Stimulated activated naive B cell treated with anti-CD40 and anti-IgM and Interleukin-4, amounts not matched to agents 10 μg/mL and 1 μg/mL and 100 μg/mL, for 72 hours (primary cell): ENCODE results near the gene USP17L27.
A peak's percentile ranks its signal among the peaks of the same experiment; 100 is the strongest.
"Not testable (repeated sequence)": the region's sequence is repeated elsewhere in the genome, so short reads cannot be mapped to it uniquely, and the experiment has no call there.

Experiments used
- ATAC-seq, 2 donors: fragments of 150-1000 bp; cut with Tn5 transposase; replicated peaks; 2 replicates each; pipeline ENCODE4 v1.10.0; 2021; ENCODE audit warnings: moderate library complexity in 1 of 2
- DNase-seq: peaks from one replicate; pipeline ENCODE4 v3.0.0; 2021
- H3K27ac Mint-ChIP-seq: one replicate; pipeline ENCODE4 v1.8.0; 2022; ENCODE audit warnings: mild to moderate bottlenecking, mixed read lengths
- H3K27me3 Mint-ChIP-seq, 2 donors: one replicate each; pipeline ENCODE4 v1.8.0; 2022; ENCODE audit warnings: mixed read lengths in 2 of 2
- H3K36me3 Mint-ChIP-seq, 2 donors: one replicate each; pipeline ENCODE4 v1.8.0; 2022; ENCODE audit warnings: mixed read lengths in 2 of 2, mild to moderate bottlenecking in 1 of 2
- H3K4me1 Mint-ChIP-seq, 2 donors: one replicate each; pipeline ENCODE4 v1.8.0; 2022; ENCODE audit warnings: mixed read lengths in 2 of 2, mild to moderate bottlenecking in 1 of 2
- H3K4me3 Mint-ChIP-seq, 2 donors: one replicate each; pipeline ENCODE4 v1.8.0; 2022; ENCODE audit warnings: mild to moderate bottlenecking in 2 of 2, mixed read lengths in 2 of 2, moderate library complexity in 1 of 2
- H3K9me3 Mint-ChIP-seq, 2 donors: one replicate each; pipeline ENCODE4 v1.8.0; 2022; ENCODE audit warnings: mixed read lengths in 2 of 2, mild to moderate bottlenecking in 1 of 2

Gene USP17L27, protein sequence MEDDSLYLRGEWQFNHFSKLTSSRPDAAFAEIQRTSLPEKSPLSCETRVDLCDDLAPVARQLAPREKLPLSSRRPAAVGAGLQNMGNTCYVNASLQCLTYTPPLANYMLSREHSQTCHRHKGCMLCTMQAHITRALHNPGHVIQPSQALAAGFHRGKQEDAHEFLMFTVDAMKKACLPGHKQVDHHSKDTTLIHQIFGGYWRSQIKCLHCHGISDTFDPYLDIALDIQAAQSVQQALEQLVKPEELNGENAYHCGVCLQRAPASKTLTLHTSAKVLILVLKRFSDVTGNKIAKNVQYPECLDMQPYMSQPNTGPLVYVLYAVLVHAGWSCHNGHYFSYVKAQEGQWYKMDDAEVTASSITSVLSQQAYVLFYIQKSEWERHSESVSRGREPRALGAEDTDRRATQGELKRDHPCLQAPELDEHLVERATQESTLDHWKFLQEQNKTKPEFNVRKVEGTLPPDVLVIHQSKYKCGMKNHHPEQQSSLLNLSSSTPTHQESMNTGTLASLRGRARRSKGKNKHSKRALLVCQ

DNA sequence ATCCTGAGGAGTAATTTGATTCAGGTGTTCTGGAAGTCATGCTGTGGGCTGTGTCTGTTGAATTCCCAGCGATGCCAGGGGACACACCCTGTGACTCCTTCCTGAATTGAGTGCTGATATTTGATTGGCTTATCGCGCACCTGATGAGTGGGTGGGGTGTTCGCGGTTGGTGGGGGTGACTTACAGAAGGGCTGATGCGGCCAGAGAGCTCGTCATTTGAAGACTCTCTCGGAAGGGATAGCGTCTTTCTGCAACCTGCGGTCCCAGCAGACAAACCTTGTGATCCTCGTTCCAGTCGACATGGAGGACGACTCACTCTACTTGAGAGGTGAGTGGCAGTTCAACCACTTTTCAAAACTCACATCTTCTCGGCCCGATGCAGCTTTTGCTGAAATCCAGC, at the start of gene USP17L27:
Gene USP17L27, plus strand, starts transcription at position 301 of the 400 bp plus-strand sequence. Its CDS starts 0 bp downstream, at position 301.
- not testable (repeated sequence) for ATAC-seq, H3K27me3 Mint-ChIP-seq, H3K27ac Mint-ChIP-seq, H3K9me3 Mint-ChIP-seq, H3K4me1 Mint-ChIP-seq, H3K36me3 Mint-ChIP-seq, H3K4me3 Mint-ChIP-seq, DNase-seq

DNA sequence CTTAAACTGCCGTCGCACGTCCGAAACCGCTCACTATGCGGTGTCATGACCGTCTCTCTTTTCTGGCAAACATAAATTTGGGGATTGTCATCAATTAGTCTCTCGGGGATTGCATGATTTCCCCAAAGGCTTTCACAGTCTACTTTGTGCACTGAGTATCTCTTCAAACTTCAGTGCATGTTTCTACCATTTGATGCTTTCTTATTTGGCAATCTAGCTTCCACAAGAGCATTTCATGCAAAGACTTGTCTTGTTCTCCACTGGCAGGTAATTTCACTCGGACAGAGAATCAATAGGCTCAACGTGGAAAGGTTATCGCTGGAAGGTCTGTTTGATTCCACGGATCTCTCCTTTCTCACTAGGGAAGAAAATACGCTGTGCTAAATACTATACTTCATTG, 19.8 kb upstream of the USP17L27 start:
- H3K27me3 Mint-ChIP-seq, H3K4me1 Mint-ChIP-seq, DNase-seq, H3K36me3 Mint-ChIP-seq, H3K9me3 Mint-ChIP-seq, H3K27ac Mint-ChIP-seq, ATAC-seq, H3K4me3 Mint-ChIP-seq: not testable (repeated sequence)

- not testable (repeated sequence) for H3K4me1 Mint-ChIP-seq, H3K27ac Mint-ChIP-seq
Observed at GRCh38 chr4:9324865-9325264, 19.1 kb upstream of the USP17L27 start, which contains the start of gene USP17L24. Gene USP17L24 (plus strand): TSS chr4:9325165. CDS start chr4:9325165, 0 bp downstream.

GRCh38 chr4:9329611-9330010, 14.3 kb upstream of the USP17L27 start, which contains the start of gene USP17L25:
Gene USP17L25 (plus strand): TSS chr4:9329911. CDS start chr4:9329911, 0 bp downstream.
- H3K9me3 Mint-ChIP-seq, H3K27me3 Mint-ChIP-seq, H3K4me1 Mint-ChIP-seq, ATAC-seq, H3K27ac Mint-ChIP-seq, DNase-seq, H3K36me3 Mint-ChIP-seq, H3K4me3 Mint-ChIP-seq: not testable (repeated sequence)

More at GRCh38 chr4:9324865-9325264, 19.1 kb upstream of the USP17L27 start, which contains the start of gene USP17L24:
- not testable (repeated sequence) for H3K9me3 Mint-ChIP-seq, H3K36me3 Mint-ChIP-seq, H3K4me3 Mint-ChIP-seq, H3K27me3 Mint-ChIP-seq, ATAC-seq, DNase-seq

- H3K9me3 Mint-ChIP-seq, DNase-seq, H3K36me3 Mint-ChIP-seq, H3K4me3 Mint-ChIP-seq, H3K27ac Mint-ChIP-seq, ATAC-seq, H3K4me1 Mint-ChIP-seq, H3K27me3 Mint-ChIP-seq: not testable (repeated sequence)
Observed at GRCh38 chr4:9334358-9334757, 9.6 kb upstream of the USP17L27 start, which contains the start of gene USP17L26. Gene USP17L26 (plus strand): TSS chr4:9334658. CDS start chr4:9334658, 0 bp downstream.

GRCh38 chr4:9339103-9339502, 4.8 kb upstream of the USP17L27 start, which contains the start of gene USP17L5:
Gene USP17L5 (plus strand): TSS chr4:9339403. CDS start chr4:9339403, 0 bp downstream.
- H3K27ac Mint-ChIP-seq, H3K4me1 Mint-ChIP-seq, DNase-seq, H3K27me3 Mint-ChIP-seq, H3K9me3 Mint-ChIP-seq, ATAC-seq, H3K4me3 Mint-ChIP-seq, H3K36me3 Mint-ChIP-seq: not testable (repeated sequence)

GRCh38 chr4:9348593-9348992, 4.6 kb downstream of the USP17L27 start, which contains the start of gene USP17L28:
Gene USP17L28 (plus strand): TSS chr4:9348893. CDS start chr4:9348893, 0 bp downstream.
- H3K9me3 Mint-ChIP-seq, H3K27ac Mint-ChIP-seq, H3K27me3 Mint-ChIP-seq: not testable (repeated sequence)

DNA sequence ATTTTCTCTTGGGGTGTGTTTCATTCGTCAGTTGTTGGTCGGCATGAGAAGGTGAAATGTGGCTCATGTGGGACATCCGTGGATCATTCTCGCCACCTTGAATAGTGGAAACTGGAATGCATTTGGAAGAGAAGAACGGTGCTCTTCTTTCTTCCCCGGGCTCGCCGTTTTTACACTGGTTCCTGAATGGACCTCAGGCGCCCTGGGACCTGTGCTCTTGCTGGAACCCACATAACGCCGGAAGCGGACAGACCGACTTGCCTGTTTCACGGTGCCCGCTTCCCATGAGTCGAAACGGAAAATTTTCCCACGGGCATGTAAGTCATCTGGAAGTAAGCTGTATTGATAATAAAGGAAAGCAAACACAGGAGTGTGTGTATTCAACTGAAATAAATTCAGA, 6.9 kb downstream of the USP17L27 start:
- not testable (repeated sequence) for DNase-seq, H3K4me3 Mint-ChIP-seq, H3K27me3 Mint-ChIP-seq

More at GRCh38 chr4:9348593-9348992, 4.6 kb downstream of the USP17L27 start, which contains the start of gene USP17L28:
- not testable (repeated sequence) for DNase-seq, H3K36me3 Mint-ChIP-seq, H3K4me1 Mint-ChIP-seq, H3K4me3 Mint-ChIP-seq, ATAC-seq

GRCh38 chr4:9353338-9353737, 9.4 kb downstream of the USP17L27 start, which contains the start of gene USP17L29:
Gene USP17L29 (plus strand): TSS chr4:9353638. CDS start chr4:9353638, 0 bp downstream.
- H3K27ac Mint-ChIP-seq, H3K4me1 Mint-ChIP-seq, DNase-seq, H3K27me3 Mint-ChIP-seq, H3K36me3 Mint-ChIP-seq, H3K4me3 Mint-ChIP-seq, ATAC-seq, H3K9me3 Mint-ChIP-seq: not testable (repeated sequence)

More for the DNA sequence above, 6.9 kb downstream of the USP17L27 start:
- not testable (repeated sequence) for H3K9me3 Mint-ChIP-seq, H3K27ac Mint-ChIP-seq, H3K4me1 Mint-ChIP-seq, ATAC-seq, H3K36me3 Mint-ChIP-seq

- H3K27me3 Mint-ChIP-seq, H3K9me3 Mint-ChIP-seq, H3K27ac Mint-ChIP-seq, ATAC-seq, DNase-seq, H3K4me1 Mint-ChIP-seq, H3K4me3 Mint-ChIP-seq, H3K36me3 Mint-ChIP-seq: not testable (repeated sequence)
Observed at GRCh38 chr4:9362829-9363228, 18.9 kb downstream of the USP17L27 start, which contains the start of gene USP17L30. Gene USP17L30 (plus strand): TSS chr4:9363129. CDS start chr4:9363129, 0 bp downstream.

GRCh38 chr4:9379881-9380280, 35.9 kb downstream of the USP17L27 start:
- H3K36me3 Mint-ChIP-seq, DNase-seq, H3K4me1 Mint-ChIP-seq, ATAC-seq, H3K27ac Mint-ChIP-seq, H3K9me3 Mint-ChIP-seq, H3K27me3 Mint-ChIP-seq, H3K4me3 Mint-ChIP-seq: not testable (repeated sequence)

- H3K4me1 Mint-ChIP-seq, H3K9me3 Mint-ChIP-seq, H3K27me3 Mint-ChIP-seq, H3K27ac Mint-ChIP-seq, H3K36me3 Mint-ChIP-seq: not testable (repeated sequence)
- peak; percentile 55 for DNase-seq
- peak overlapping the region; percentile 66 to 83 for H3K4me3 Mint-ChIP-seq
- ATAC-seq: peak in 1 of 2 donors; percentile 71
Observed at GRCh38 chr4:9381012-9381534, 37.1 kb downstream of the USP17L27 start.

GRCh38 chr4:9384126-9384525, 40.2 kb downstream of the USP17L27 start:
- H3K9me3 Mint-ChIP-seq: no peaks in the 10 kb centered on the region

DNA sequence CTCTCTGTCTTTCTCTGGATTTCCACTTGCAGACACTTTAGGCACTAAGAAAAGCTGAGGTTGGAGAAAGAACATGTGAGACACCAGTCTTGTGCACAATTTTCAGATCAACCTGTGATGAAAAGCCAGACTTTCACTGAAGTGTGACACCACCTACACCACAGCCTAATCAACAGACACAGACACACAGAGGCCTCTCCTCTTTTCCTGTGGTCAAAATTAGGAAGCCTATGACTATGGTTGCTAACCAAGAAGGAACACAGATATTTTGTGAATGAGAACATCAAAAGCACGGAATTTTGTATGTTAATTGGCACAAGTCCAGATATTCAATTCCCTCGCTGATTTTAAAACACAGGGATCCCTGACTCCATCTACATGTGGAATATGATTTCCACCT, 45.1 kb downstream of the USP17L27 start:
- H3K27ac Mint-ChIP-seq, H3K9me3 Mint-ChIP-seq, H3K36me3 Mint-ChIP-seq, ATAC-seq, H3K4me1 Mint-ChIP-seq, DNase-seq, H3K27me3 Mint-ChIP-seq, H3K4me3 Mint-ChIP-seq: not testable (repeated sequence)

More at GRCh38 chr4:9384126-9384525, 40.2 kb downstream of the USP17L27 start:
- DNase-seq (no peak), ATAC-seq (no peak)
- Mint-ChIP-seq H3K27me3 (peaks cover 0 to 4% of the 10 kb centered on the region in 2 donors), H3K4me1 (peaks cover 0 to 2% of the 10 kb centered on the region in 2 donors), H3K36me3 (no peaks in the 10 kb centered on the region), H3K27ac (no peak overlapping the region), H3K4me3 (no peak overlapping the region)
